ENCODE results near the gene CER1.

Gene CER1

DNA sequence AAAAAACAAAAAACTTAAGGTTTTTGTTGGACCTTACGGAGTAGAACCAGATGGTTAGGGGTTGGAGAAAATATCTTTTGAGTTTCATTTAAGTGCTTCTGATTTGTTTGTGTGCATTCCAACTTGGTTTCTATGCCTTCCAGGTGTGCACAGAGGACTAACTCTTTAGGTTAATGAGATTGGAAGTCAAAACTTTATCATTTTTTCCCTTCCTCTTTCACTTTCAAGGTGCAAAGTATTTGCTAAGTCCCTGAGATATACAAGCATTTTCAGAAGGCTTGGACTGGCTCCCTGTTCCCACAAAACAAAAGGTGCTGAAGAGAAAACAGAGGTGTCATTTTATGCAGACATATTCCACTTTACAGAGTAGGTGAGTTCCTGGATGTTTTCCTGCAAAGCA lies 30.3 kb upstream of the CER1 start:
- no peak overlapping the region for H3K9ac ChIP-seq
- H2AFZ ChIP-seq (ENCODE audit: low read depth) = no peak overlapping the region
- H3K27ac ChIP-seq = no peak overlapping the region
- no peaks in the 10 kb centered on the region for H3K79me2 ChIP-seq (ENCODE audit: insufficient read depth, low read depth)
- TF ChIP-seq, protein P1, sequence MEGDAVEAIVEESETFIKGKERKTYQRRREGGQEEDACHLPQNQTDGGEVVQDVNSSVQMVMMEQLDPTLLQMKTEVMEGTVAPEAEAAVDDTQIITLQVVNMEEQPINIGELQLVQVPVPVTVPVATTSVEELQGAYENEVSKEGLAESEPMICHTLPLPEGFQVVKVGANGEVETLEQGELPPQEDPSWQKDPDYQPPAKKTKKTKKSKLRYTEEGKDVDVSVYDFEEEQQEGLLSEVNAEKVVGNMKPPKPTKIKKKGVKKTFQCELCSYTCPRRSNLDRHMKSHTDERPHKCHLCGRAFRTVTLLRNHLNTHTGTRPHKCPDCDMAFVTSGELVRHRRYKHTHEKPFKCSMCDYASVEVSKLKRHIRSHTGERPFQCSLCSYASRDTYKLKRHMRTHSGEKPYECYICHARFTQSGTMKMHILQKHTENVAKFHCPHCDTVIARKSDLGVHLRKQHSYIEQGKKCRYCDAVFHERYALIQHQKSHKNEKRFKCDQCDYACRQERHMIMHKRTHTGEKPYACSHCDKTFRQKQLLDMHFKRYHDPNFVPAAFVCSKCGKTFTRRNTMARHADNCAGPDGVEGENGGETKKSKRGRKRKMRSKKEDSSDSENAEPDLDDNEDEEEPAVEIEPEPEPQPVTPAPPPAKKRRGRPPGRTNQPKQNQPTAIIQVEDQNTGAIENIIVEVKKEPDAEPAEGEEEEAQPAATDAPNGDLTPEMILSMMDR (conservative IDR thresholded peaks at IDR 0.05; ENCODE audit: low read depth, low read length) = no peak
- H3K27me3 ChIP-seq (ENCODE audit: insufficient read depth, low read depth) = no peaks in the 10 kb centered on the region
- no peak overlapping the region for H3K4me3 ChIP-seq (IDR thresholded peaks at IDR 0.05; ENCODE audit: insufficient read depth, low read depth, low read length)
- no peaks in the 10 kb centered on the region for H4K20me1 ChIP-seq (ENCODE audit: insufficient read depth)
- no peaks in the 10 kb centered on the region for H3K4me1 ChIP-seq (ENCODE audit: low read depth, poor library complexity, severe bottlenecking)
- H3K36me3 ChIP-seq (ENCODE audit: insufficient read depth) = no peaks in the 10 kb centered on the region
- H3K4me2 ChIP-seq = no peak overlapping the region

DNA sequence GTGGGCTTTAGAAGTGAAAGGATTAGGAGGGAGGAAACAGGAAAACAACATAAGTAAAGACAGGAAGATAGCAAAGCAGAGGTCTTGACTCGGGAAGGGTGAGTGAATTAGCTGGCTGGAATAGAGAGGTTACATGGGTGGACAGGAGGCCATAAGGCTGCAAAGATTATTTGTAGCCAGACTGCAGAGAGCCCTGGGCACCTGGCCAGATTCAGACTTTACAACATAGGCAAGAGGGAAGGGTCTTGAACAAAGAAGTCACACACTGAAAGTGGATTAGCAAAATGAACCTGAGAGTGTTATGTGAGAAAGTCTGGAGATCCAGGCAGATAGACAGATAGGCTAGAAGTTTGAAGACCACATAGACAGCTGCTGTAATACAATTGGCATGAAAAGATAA lies 29.7 kb upstream of the CER1 start:
- Histone ChIP-seq H3K27ac (no peak overlapping the region), H4K20me1 (ENCODE audit: insufficient read depth) (no peaks in the 10 kb centered on the region), H3K9ac (no peak overlapping the region), H3K4me2 (no peak overlapping the region), H3K36me3 (ENCODE audit: insufficient read depth) (no peaks in the 10 kb centered on the region), H3K27me3 (ENCODE audit: insufficient read depth, low read depth) (no peaks in the 10 kb centered on the region), H3K4me1 (ENCODE audit: low read depth, poor library complexity, severe bottlenecking) (no peaks in the 10 kb centered on the region), H3K4me3 (IDR thresholded peaks at IDR 0.05; ENCODE audit: insufficient read depth, low read depth, low read length) (no peak overlapping the region), H2AFZ (ENCODE audit: low read depth) (no peak overlapping the region), H3K79me2 (ENCODE audit: insufficient read depth, low read depth) (no peaks in the 10 kb centered on the region)
- TF ChIP-seq, protein P1 (conservative IDR thresholded peaks at IDR 0.05; ENCODE audit: low read depth, low read length) = no peak

DNA sequence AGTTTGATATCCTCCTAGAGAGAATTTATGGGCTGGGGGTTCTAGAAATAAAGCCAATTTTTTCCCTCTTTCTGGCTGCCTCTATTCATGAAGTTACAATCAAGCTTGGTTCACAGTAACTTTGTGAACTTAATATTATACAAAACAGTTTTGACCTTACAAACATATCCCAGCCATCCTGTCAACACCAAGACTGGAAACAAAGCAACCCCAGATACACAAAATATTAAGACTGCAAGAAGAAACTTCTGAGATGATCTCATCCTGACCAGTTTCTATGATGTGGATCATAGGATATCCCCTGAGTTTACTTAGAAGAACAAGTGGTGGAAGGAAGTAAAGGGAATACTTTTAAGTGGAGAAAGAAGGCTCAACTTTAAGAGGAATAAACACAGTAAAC lies 28.3 kb upstream of the CER1 start:
- no peaks in the 10 kb centered on the region for H3K79me2 ChIP-seq (ENCODE audit: insufficient read depth, low read depth)
- TF ChIP-seq, protein P1 (conservative IDR thresholded peaks at IDR 0.05; ENCODE audit: low read depth, low read length) = no peak
- H3K4me2 ChIP-seq = no peak overlapping the region
- no peak overlapping the region for H2AFZ ChIP-seq (ENCODE audit: low read depth)
- H3K27me3 ChIP-seq (ENCODE audit: insufficient read depth, low read depth) = no peaks in the 10 kb centered on the region
- H3K4me3 ChIP-seq (IDR thresholded peaks at IDR 0.05; ENCODE audit: insufficient read depth, low read depth, low read length) = no peak overlapping the region
- H3K9ac ChIP-seq = no peak overlapping the region
- no peaks in the 10 kb centered on the region for H4K20me1 ChIP-seq (ENCODE audit: insufficient read depth)
- no peaks in the 10 kb centered on the region for H3K4me1 ChIP-seq (ENCODE audit: low read depth, poor library complexity, severe bottlenecking)
- H3K36me3 ChIP-seq (ENCODE audit: insufficient read depth) = no peaks in the 10 kb centered on the region
- H3K27ac ChIP-seq = no peak overlapping the region

DNA sequence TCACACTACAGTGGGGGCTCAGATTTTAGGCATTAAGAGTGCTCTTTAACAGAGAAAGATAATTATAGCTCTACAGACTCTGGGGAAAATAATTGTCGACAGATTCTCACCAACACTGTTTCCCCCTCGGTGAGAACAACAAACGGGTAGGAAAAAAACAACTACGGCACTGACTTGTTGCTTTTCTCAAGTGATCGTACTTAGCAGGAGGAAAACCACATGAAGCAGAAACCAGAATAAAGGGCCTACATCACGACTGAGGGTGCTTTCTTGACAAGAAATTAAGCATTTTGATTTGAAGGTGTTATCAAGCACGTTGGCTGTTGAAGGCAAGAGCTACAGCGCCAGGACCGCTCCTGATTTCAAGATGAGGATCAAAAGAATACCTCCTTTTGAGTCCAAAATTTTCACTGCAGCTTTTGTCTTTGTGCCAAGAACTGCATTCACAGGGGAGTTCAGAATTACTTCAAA lies 27.2 kb upstream of the CER1 start:
- Histone ChIP-seq H2AFZ (ENCODE audit: low read depth) (no peak overlapping the region), H3K9ac (no peak overlapping the region), H3K4me1 (ENCODE audit: low read depth, poor library complexity, severe bottlenecking) (no peaks in the 10 kb centered on the region), H3K27me3 (ENCODE audit: insufficient read depth, low read depth) (no peaks in the 10 kb centered on the region), H3K4me3 (IDR thresholded peaks at IDR 0.05; ENCODE audit: insufficient read depth, low read depth, low read length) (no peak overlapping the region), H3K36me3 (ENCODE audit: insufficient read depth) (no peaks in the 10 kb centered on the region), H4K20me1 (ENCODE audit: insufficient read depth) (no peaks in the 10 kb centered on the region), H3K79me2 (ENCODE audit: insufficient read depth, low read depth) (no peaks in the 10 kb centered on the region), H3K27ac (no peak overlapping the region), H3K4me2 (no peak overlapping the region)
- TF ChIP-seq, protein P1 (conservative IDR thresholded peaks at IDR 0.05; ENCODE audit: low read depth, low read length) = no peak
